GM18517 (cell line): ENCODE measurements around the gene NBPF19.
"Not testable (repeated sequence)": the region's sequence is repeated elsewhere in the genome, so short reads cannot be mapped to it uniquely, and the experiment has no call there.

ENCODE experiments used
- ATAC-seq: cut with Tn5 transposase; IDR thresholded peaks from one replicate; pipeline ENCODE4 v1.9.1; 2021; ENCODE audit warnings: mild to moderate bottlenecking, moderate library complexity; ENCODE audit not compliant: unreplicated experiment

Gene NBPF19

GRCh38 chr1:149474745-149475144, at the start of gene NBPF19:
NBPF19 (plus strand) TSS chr1:149475045; CDS start chr1:149475933, 888 bp downstream.
- not testable (repeated sequence) for ATAC-seq

GRCh38 chr1:149428317-149428716, 46.5 kb upstream of the NBPF19 start:
- not testable (repeated sequence) for ATAC-seq

GRCh38 chr1:149445451-149445850, 29.4 kb upstream of the NBPF19 start:
- not testable (repeated sequence) for ATAC-seq

- ATAC-seq: not testable (repeated sequence)
Observed at GRCh38 chr1:149452196-149452595, 22.6 kb upstream of the NBPF19 start.

- not testable (repeated sequence) for ATAC-seq
Observed at GRCh38 chr1:149452652-149453051, 22.2 kb upstream of the NBPF19 start.

- not testable (repeated sequence) for ATAC-seq
Observed at GRCh38 chr1:149558350-149558825, 83.5 kb downstream of the NBPF19 start.

- ATAC-seq: not testable (repeated sequence)
Observed at GRCh38 chr1:149561806-149562205, 87.0 kb downstream of the NBPF19 start.

GRCh38 chr1:149565485-149565884, 90.6 kb downstream of the NBPF19 start:
- not testable (repeated sequence) for ATAC-seq

- not testable (repeated sequence) for ATAC-seq
Observed at GRCh38 chr1:149572763-149573162, 97.9 kb downstream of the NBPF19 start.

GRCh38 chr1:149585592-149585991, 110.7 kb downstream of the NBPF19 start:
- not testable (repeated sequence) for ATAC-seq
